Vagina (tissue), 2 donors: ENCODE data around the gene OXNAD1.

Experiments used
- CTCF ChIP-seq, 3 experiments: fragments of 450-650 bp in 2 of 3; fragments of 200-600 bp in 1 of 3; sonication (generic) in 1 of 3; IDR thresholded peaks; one replicate each; pipeline ENCODE4 v1.5.1; 2017 to 2019; ENCODE audit warnings: antibody characterized with exemption in 3 of 3, mild to moderate bottlenecking in 2 of 3, moderate library complexity in 2 of 3
- POLR2A ChIP-seq, 2 donors: fragments of 450-650 bp; IDR thresholded peaks; one replicate each; pipeline ENCODE4 v1.6.1; 2017; ENCODE audit warnings: antibody characterized with exemption in 2 of 2, mild to moderate bottlenecking in 2 of 2, moderate library complexity in 2 of 2

- TF ChIP-seq CTCF (IDR thresholded peaks at IDR 0.05) (no peak), POLR2A (IDR thresholded peaks at IDR 0.05) (no peak)
Measured at GRCh38 chr3:16349986-16350596, 85.1 kb downstream of the OXNAD1 start.
